PFSK-1 (cell line): Measurements from ENCODE around the gene TNS1.

Experiments
- FOXP2 ChIP-seq: optimal IDR thresholded peaks from 2 replicates; pipeline ENCODE3; 2011; ENCODE audit warnings: borderline replicate concordance, control low read depth, inconsistent platforms; ENCODE audit not compliant: insufficient read depth; ENCODE audit errors: extremely low read length, extremely low read depth
- POLR2AphosphoS5 ChIP-seq: IDR thresholded peaks from 2 replicates; pipeline ENCODE4 v1.6.1; 2012; ENCODE audit warnings: low read depth, mild to moderate bottlenecking, control low read depth, low read length, moderate library complexity
- SIN3A ChIP-seq: IDR thresholded peaks from 2 replicates; pipeline ENCODE4 v1.6.1; 2012; ENCODE audit warnings: mild to moderate bottlenecking, low read length, moderate library complexity, borderline replicate concordance; ENCODE audit not compliant: insufficient read depth
- TAF1 ChIP-seq: IDR thresholded peaks from 2 replicates; pipeline ENCODE4 v1.6.1; 2012; ENCODE audit warnings: low read length, control low read depth, borderline replicate concordance; ENCODE audit not compliant: insufficient read depth
- TF ChIP-seq, protein P1 (sequence below), 2 experiments: IDR thresholded peaks; 2 replicates each; pipeline versions ENCODE4 v1.6.1 to v1.8.0; 2011 to 2012; ENCODE audit warnings: low read depth in 2 of 2, low read length in 2 of 2, control low read depth in 1 of 2, inconsistent platforms in 1 of 2, mild to moderate bottlenecking in 1 of 2, moderate library complexity in 1 of 2; ENCODE audit not compliant: insufficient read depth in 1 of 2

Gene TNS1

DNA sequence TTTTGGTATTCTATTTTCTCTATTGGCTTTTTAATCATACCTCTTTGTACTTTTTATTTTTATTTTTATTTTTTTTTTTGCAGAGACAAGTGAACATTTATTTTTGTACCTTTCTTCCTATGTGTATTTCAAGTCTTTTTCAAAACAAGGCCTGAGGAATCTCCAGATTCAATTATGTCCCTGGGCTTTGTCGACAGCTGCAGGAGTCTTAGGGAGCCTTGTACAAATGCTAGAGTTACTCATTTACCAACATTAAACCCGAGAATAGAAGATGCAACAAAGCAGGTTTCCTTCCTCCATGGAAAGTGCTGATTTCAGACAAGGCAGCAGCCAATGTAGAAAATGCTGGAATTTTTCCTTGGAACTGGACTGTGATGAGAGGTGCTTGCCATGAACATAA lies 242.8 kb downstream of the TNS1 start:
- no peak for TF ChIP-seq FOXP2
- no peak for TF ChIP-seq TAF1
- no peak for TF ChIP-seq SIN3A
- TF ChIP-seq POLR2AphosphoS5 = no peak
- TF ChIP-seq, protein P1, sequence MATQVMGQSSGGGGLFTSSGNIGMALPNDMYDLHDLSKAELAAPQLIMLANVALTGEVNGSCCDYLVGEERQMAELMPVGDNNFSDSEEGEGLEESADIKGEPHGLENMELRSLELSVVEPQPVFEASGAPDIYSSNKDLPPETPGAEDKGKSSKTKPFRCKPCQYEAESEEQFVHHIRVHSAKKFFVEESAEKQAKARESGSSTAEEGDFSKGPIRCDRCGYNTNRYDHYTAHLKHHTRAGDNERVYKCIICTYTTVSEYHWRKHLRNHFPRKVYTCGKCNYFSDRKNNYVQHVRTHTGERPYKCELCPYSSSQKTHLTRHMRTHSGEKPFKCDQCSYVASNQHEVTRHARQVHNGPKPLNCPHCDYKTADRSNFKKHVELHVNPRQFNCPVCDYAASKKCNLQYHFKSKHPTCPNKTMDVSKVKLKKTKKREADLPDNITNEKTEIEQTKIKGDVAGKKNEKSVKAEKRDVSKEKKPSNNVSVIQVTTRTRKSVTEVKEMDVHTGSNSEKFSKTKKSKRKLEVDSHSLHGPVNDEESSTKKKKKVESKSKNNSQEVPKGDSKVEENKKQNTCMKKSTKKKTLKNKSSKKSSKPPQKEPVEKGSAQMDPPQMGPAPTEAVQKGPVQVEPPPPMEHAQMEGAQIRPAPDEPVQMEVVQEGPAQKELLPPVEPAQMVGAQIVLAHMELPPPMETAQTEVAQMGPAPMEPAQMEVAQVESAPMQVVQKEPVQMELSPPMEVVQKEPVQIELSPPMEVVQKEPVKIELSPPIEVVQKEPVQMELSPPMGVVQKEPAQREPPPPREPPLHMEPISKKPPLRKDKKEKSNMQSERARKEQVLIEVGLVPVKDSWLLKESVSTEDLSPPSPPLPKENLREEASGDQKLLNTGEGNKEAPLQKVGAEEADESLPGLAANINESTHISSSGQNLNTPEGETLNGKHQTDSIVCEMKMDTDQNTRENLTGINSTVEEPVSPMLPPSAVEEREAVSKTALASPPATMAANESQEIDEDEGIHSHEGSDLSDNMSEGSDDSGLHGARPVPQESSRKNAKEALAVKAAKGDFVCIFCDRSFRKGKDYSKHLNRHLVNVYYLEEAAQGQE (IDR thresholded peaks at IDR 0.05; ENCODE audit: insufficient read depth in 1 of 2, low read depth in 2 of 2, low read length in 2 of 2) = no peak

DNA sequence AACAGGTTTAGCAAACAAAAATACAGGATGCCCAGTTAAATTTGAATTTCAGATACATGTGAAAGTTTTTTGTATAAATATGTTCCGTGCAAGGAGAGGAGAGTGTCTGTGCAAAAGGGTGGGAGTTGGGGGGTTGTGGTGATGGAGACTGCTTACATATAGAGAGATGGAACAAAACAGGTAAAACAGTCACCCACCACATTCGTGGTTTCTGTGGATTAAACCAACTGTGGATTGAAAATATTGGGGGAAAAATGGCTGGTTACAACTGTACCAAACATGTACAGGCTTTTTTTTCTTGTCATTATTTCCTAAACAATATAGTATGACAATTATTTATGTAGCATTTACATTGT lies 245.7 kb downstream of the TNS1 start:
- TF ChIP-seq SIN3A (no peak), FOXP2 (no peak), TAF1 (no peak), POLR2AphosphoS5 (no peak)
- TF ChIP-seq, protein P1 (IDR thresholded peaks at IDR 0.05; ENCODE audit: insufficient read depth in 1 of 2, low read depth in 2 of 2, low read length in 2 of 2) = no peak

DNA sequence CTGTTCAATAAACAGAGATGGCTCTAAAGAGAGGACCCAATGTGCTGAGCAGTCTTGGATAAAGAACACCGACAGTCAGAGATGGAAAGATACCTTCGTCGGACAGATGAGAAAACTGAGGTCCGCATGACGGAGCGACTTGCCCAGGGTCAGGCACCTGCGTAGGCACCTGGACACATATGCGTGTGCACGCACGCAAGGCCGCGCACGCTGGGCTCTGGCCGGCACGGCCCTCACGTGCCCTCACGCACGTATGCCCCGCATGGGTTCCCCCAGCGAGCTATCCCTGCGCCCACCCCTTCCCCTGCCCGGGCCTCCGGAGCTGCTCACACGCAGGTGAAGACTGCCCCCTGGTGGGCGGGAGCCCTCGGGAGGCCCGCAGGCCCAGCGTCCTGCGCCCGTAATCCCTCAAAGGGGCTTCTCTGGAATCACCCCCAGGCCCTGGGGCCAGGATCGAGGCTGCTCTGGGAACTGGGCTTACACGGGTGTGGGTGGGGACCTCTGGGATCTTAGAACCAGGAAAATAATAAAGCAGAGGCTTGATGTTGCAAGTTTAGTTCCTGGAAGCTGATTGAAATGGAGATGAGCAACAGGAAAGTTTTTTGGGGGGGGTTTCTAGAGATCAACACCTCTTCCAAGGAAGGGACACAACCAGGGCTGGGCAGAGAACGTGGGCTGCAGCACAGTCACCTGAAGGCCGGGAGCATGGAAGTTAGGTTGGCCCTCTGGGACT lies 246.3 kb downstream of the TNS1 start:
- TF ChIP-seq SIN3A (no peak), POLR2AphosphoS5 (no peak), TAF1 (no peak), FOXP2 (no peak)
- TF ChIP-seq, protein P1 (IDR thresholded peaks at IDR 0.05; ENCODE audit: insufficient read depth in 1 of 2, low read depth in 2 of 2, low read length in 2 of 2) = no peak

- TF ChIP-seq SIN3A (no peak), TAF1 (no peak), FOXP2 (no peak), POLR2AphosphoS5 (no peak)
- TF ChIP-seq, protein P1 (IDR thresholded peaks at IDR 0.05; ENCODE audit: insufficient read depth in 1 of 2, low read depth in 2 of 2, low read length in 2 of 2) = no peak
Measured at GRCh38 chr2:217755027-217755745, 247.6 kb downstream of the TNS1 start.
